IMR-90 (cell line): ENCODE results near the gene ATP11A. TPM values are rescaled to one million over a fixed set of nuclear protein-coding genes. Genes with fewer than 3 reads are reported as not detected.

Experiments used
- ATAC-seq: fragments of 200-7000 bp; cut with Tn5 transposase; 2 replicates; pipeline ENCODE4 v1.9.1; 2020; ENCODE audit warnings: low read depth, mild to moderate bottlenecking, moderate library complexity
- BruUV-seq: library from RNA; stranded (reverse); fragments of 400-500 nt; replicated peaks from 2 replicates; lab custom pipeline; 2021; lab: Mats Ljungman, UMichigan
- CTCF ChIA-PET: fragments of 300-600 bp; formaldehyde crosslinking; extraction: SDS; loops from one replicate; lab custom pipeline; 2021; ENCODE audit warnings: antibody characterized with exemption; lab: Yijun Ruan, JAX
- POLR2A ChIA-PET: fragments of 300-600 bp; sonication (Branson Sonifier 250); formaldehyde crosslinking; loops from one replicate; lab custom pipeline; 2022; ENCODE audit warnings: antibody characterized with exemption; ENCODE audit not compliant: unreplicated experiment; lab: Charles Lee
- DNase-seq: peaks from one replicate; pipeline ENCODE4 v3.0.0; 2013
- H2AFZ ChIP-seq: replicated peaks from 2 replicates; pipeline ENCODE3; 2013; ENCODE audit warnings: low read length, mild to moderate bottlenecking; ENCODE audit not compliant: poor library complexity
- H2AK5ac ChIP-seq: 2 replicates; pipeline ENCODE4 v1.6.1; 2013; ENCODE audit warnings: low read depth, low read length, inconsistent platforms
- H2AK9ac ChIP-seq: replicated peaks from 2 replicates; pipeline ENCODE3; 2013; ENCODE audit warnings: mild to moderate bottlenecking, low read depth, low read length, moderate library complexity; ENCODE audit not compliant: poor library complexity
- H2BK120ac ChIP-seq: 2 replicates; pipeline ENCODE4 v1.6.1; 2013; ENCODE audit warnings: low read depth, low read length, inconsistent platforms
- H2BK15ac ChIP-seq: 3 replicates; pipeline ENCODE4 v1.6.1; 2013; ENCODE audit warnings: low read depth, low read length, inconsistent platforms
- H2BK20ac ChIP-seq: 2 replicates; pipeline ENCODE4 v1.6.1; 2013; ENCODE audit warnings: low read depth, mild to moderate bottlenecking, inconsistent platforms, low read length, moderate library complexity
- H2BK5ac ChIP-seq: 2 replicates; pipeline ENCODE4 v1.6.1; 2013; ENCODE audit warnings: mild to moderate bottlenecking, low read depth, low read length, inconsistent platforms; ENCODE audit not compliant: poor library complexity, severe bottlenecking
- H3K14ac ChIP-seq: replicated peaks from 2 replicates; pipeline ENCODE4 v1.6.1; 2013; ENCODE audit warnings: low read depth, low read length, inconsistent platforms
- H3K18ac ChIP-seq: 2 replicates; pipeline ENCODE4 v1.6.1; 2013; ENCODE audit warnings: low read depth, low read length, control low read depth
- H3K23ac ChIP-seq: 2 replicates; pipeline ENCODE4 v1.6.1; 2013; ENCODE audit warnings: low read depth, low read length, inconsistent platforms
- H3K27ac ChIP-seq: 2 replicates; pipeline ENCODE4 v1.5.1; 2013; ENCODE audit warnings: mild to moderate bottlenecking, control low read depth, low read length; ENCODE audit not compliant: insufficient read depth
- H3K27me3 ChIP-seq: 2 replicates; pipeline ENCODE4 v1.6.1; 2013; ENCODE audit warnings: low read length; ENCODE audit not compliant: control insufficient read depth, insufficient read depth
- H3K36me3 ChIP-seq: 2 replicates; pipeline ENCODE4 v1.6.1; 2013; ENCODE audit warnings: low read length, mixed read lengths; ENCODE audit not compliant: control insufficient read depth, insufficient read depth
- H3K4ac ChIP-seq: 2 replicates; pipeline ENCODE4 v1.6.1; 2013; ENCODE audit warnings: low read depth, low read length, inconsistent platforms
- H3K4me1 ChIP-seq: 2 replicates; pipeline ENCODE4 v1.6.1; 2013; ENCODE audit warnings: low read length, mixed read lengths; ENCODE audit not compliant: control insufficient read depth, insufficient read depth
- H3K4me2 ChIP-seq: 2 replicates; pipeline ENCODE4 v1.6.1; 2013; ENCODE audit warnings: low read depth, mild to moderate bottlenecking, control low read depth, low read length, moderate library complexity
- H3K4me3 ChIP-seq: 2 replicates; pipeline ENCODE4 v1.5.1; 2013; ENCODE audit warnings: low read depth, mild to moderate bottlenecking, control low read depth, low read length, moderate library complexity; ENCODE audit not compliant: insufficient read depth
- H3K56ac ChIP-seq: 2 replicates; pipeline ENCODE4 v1.6.1; 2013; ENCODE audit warnings: low read length, inconsistent platforms; ENCODE audit not compliant: insufficient read depth; ENCODE audit errors: extremely low read depth
- H3K79me1 ChIP-seq, 2 experiments: 2 replicates each; pipeline ENCODE4 v1.6.1; 2013; ENCODE audit warnings: low read length in 2 of 2, inconsistent platforms in 1 of 2, low read depth in 1 of 2
- H3K9ac ChIP-seq: 2 replicates; pipeline ENCODE4 v1.6.1; 2013; ENCODE audit warnings: low read depth, low read length, control low read depth
- H3K9me1 ChIP-seq: 2 replicates; pipeline ENCODE4 v1.6.1; 2013; ENCODE audit warnings: low read length, inconsistent platforms; ENCODE audit not compliant: insufficient read depth
- H3K9me3 ChIP-seq: 2 replicates; pipeline ENCODE4 v1.6.1; 2013; ENCODE audit warnings: low read length; ENCODE audit not compliant: control insufficient read depth, insufficient read depth
- H4K20me1 ChIP-seq: 2 replicates; pipeline ENCODE4 v1.6.1; 2013; ENCODE audit warnings: low read length, inconsistent platforms; ENCODE audit not compliant: insufficient read depth
- H4K5ac ChIP-seq: 2 replicates; pipeline ENCODE4 v1.6.1; 2013; ENCODE audit warnings: mild to moderate bottlenecking, low read depth, low read length, control low read depth
- H4K8ac ChIP-seq, 2 experiments: 2 replicates each; pipeline ENCODE4 v1.6.1; 2013; ENCODE audit warnings: low read depth in 2 of 2, low read length in 2 of 2, control low read depth in 1 of 2, inconsistent platforms in 1 of 2
- H4K91ac ChIP-seq: 2 replicates; pipeline ENCODE4 v1.6.1; 2013; ENCODE audit warnings: low read depth, low read length, inconsistent platforms; ENCODE audit not compliant: insufficient read depth
- CHD1 ChIP-seq: IDR thresholded peaks from 2 replicates; pipeline ENCODE4 v1.6.1; 2012; ENCODE audit warnings: low read depth, low read length, improper control_type of control experiment
- FOS ChIP-seq: fragments of 150-350 bp; IDR thresholded peaks from 2 replicates; pipeline ENCODE4 v1.6.1; 2016; ENCODE audit warnings: low read depth, low read length
- RAD21 ChIP-seq: IDR thresholded peaks from 2 replicates; pipeline ENCODE4 v1.6.1; 2012; ENCODE audit warnings: low read length, improper control_type of control experiment
- RFX5 ChIP-seq: IDR thresholded peaks from 2 replicates; pipeline ENCODE4 v1.8.0; 2012; ENCODE audit warnings: low read depth, mild to moderate bottlenecking, low read length, moderate library complexity
- WGBS, 2 experiments: methylation state at CpG; one replicate each; pipeline versions ENCODE4 v1.1.5 to v1.1.7; 2013; ENCODE audit warnings: missing lambda C conversion rate in 2 of 2; ENCODE audit not compliant: insufficient read length in 1 of 2; ENCODE audit errors: extremely low coverage in 2 of 2; 5-methylcytosine and 5-hydroxymethylcytosine counted together
- dilution Hi-C: fragments of 300-500 bp; cut with HindIII; formaldehyde crosslinking; loops from one replicate; pipeline ENCODE4 v1.14.3; 2018; ENCODE audit warnings: low sequenced_read_pairs; ENCODE audit not compliant: unreplicated experiment
- in situ Hi-C: fragments of 300-500 bp; cut with MboI; formaldehyde crosslinking; loops from 3 replicates; pipeline ENCODE4 v1.14.3; 2019; ENCODE audit warnings: low sequenced_read_pairs, inconsistent platforms, mixed read lengths
- intact Hi-C: fragments of 100-400 bp; cut with micrococcal nuclease; formaldehyde crosslinking; loops from 2 replicates; pipeline ENCODE4 v1.10.0; 2022
- polyA plus RNA-seq, 3 experiments: library from polyadenylated mRNA; depleted of rRNA; stranded (reverse); fragments of >200 nt; gene quantifications; 2 replicates each; pipeline ENCODE4 v1.2.3, GENCODE V29; 2012; ENCODE audit warnings: low replicate concordance in 1 of 3
- total RNA-seq: library from RNA; depleted of rRNA; stranded (reverse); fragments of >200 nt; gene quantifications from 2 replicates; pipeline ENCODE4 v1.2.3, GENCODE V29; 2012

Gene ATP11A
- total and polyA plus RNA-seq, 2 of the 4 experiments (the other 2 are of a cell fraction), result 8.4 to 12.0 TPM

DNA sequence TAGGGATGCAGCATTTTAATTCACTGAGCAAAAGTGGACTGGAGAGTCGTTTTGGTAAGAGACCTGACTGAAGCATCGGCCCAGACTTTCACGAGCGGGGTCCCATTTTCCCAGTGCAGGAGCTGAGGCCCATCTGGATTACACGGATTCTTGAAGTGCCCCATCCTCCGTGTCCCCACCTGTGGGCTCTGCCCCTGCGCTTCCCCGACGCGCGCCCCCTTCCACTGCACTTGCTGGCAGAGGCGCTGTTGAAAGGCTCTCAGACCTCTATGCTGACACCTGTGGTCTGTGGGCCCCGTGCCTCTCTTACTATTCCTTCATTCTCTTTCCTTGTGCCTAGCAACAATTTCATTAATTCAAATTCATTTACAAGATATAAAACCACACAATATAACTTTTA lies 228.9 kb downstream of the ATP11A start:
- Histone ChIP-seq H3K79me1 (no peaks in the 10 kb centered on the region), H3K9me3 (no peaks in the 10 kb centered on the region), H3K4me3 (no peak overlapping the region), H3K4me1 (no peaks in the 10 kb centered on the region), H2AK9ac (no peak overlapping the region), H3K36me3 (no peaks in the 10 kb centered on the region), H2AFZ (no peak overlapping the region), H3K14ac (no peak overlapping the region), H4K5ac (no peak overlapping the region), H4K8ac (no peak overlapping the region), H3K9me1 (no peaks in the 10 kb centered on the region), H2BK120ac (no peak overlapping the region), H2BK15ac (no peak overlapping the region), H3K56ac (no peak overlapping the region), H4K20me1 (no peaks in the 10 kb centered on the region), H3K4me2 (no peak overlapping the region), H3K27me3 (peaks cover 44% of the 10 kb centered on the region), H3K18ac (no peak overlapping the region), H4K91ac (no peak overlapping the region), H2AK5ac (no peak overlapping the region), H3K27ac (no peak overlapping the region), H3K9ac (no peak overlapping the region), H3K4ac (no peak overlapping the region), H2BK20ac (no peak overlapping the region), H3K23ac (no peak overlapping the region), H2BK5ac (no peak overlapping the region)
- POLR2A ChIA-PET, result no interaction called here
- dilution Hi-C loops (no loop called here), in situ Hi-C loops (no loop called here), intact Hi-C loops (no loop called here)
- DNase-seq (no peak), ATAC-seq (no peak)
- BruUV-seq, result no TSS peak
- no peak for TF ChIP-seq FOS
- TF ChIP-seq CHD1, result no peak
- no peak for TF ChIP-seq RFX5
- no peak for TF ChIP-seq RAD21
- CTCF ChIA-PET, result no interaction called here
- whole genome bisulfite sequencing, 2 experiments, result 78% methylated on average over 12 of the region's 13 CpGs; no CpG with 5 or more reads in 1 of the 2 experiments
